GM23338 (cell line): ENCODE data around the gene ADGRG6. TPM values are rescaled to one million over a fixed set of nuclear protein-coding genes. Genes with fewer than 3 reads are reported as not detected.

Experiments
- ATAC-seq: fragments of 200-7000 bp; cut with Tn5 transposase; 3 replicates; pipeline ENCODE4 v1.9.1; 2020
- DNase-seq: peaks from one replicate; pipeline ENCODE4 v3.0.0-alpha.2; 2015; ENCODE audit warnings: low spot score
- H2AFZ ChIP-seq: fragments of 200-600 bp; sonication (generic); 2 replicates; pipeline ENCODE4 v1.8.0; 2016; ENCODE audit warnings: antibody characterized with exemption, mild to moderate bottlenecking, moderate library complexity
- H3F3A ChIP-seq: fragments of 200-600 bp; sonication (generic); replicated peaks from 2 replicates; pipeline ENCODE4 v1.8.0; 2017; ENCODE audit warnings: antibody characterized with exemption, mixed run types, low read depth
- H3K27ac ChIP-seq: fragments of 200-600 bp; sonication (generic); 2 replicates; pipeline ENCODE4 v1.6.1; 2016; ENCODE audit warnings: low read depth
- H3K27me3 ChIP-seq: fragments of 200-600 bp; sonication (generic); 2 replicates; pipeline ENCODE4 v1.8.0; 2016; ENCODE audit warnings: mild to moderate bottlenecking, mixed run types, moderate library complexity; ENCODE audit not compliant: insufficient read depth
- H3K36me3 ChIP-seq: fragments of 200-600 bp; sonication (generic); 2 replicates; pipeline ENCODE4 v1.8.0; 2016; ENCODE audit warnings: mild to moderate bottlenecking; ENCODE audit not compliant: insufficient read depth
- H3K4me1 ChIP-seq: fragments of 200-600 bp; sonication (generic); 2 replicates; pipeline ENCODE4 v1.8.0; 2016; ENCODE audit warnings: mild to moderate bottlenecking, moderate library complexity; ENCODE audit not compliant: insufficient read depth
- H3K4me2 ChIP-seq: fragments of 200-600 bp; sonication (generic); 2 replicates; pipeline ENCODE4 v1.7.1; 2017; ENCODE audit warnings: mixed run types
- H3K4me3 ChIP-seq: fragments of 200-600 bp; sonication (generic); 2 replicates; pipeline ENCODE4 v1.6.1; 2016; ENCODE audit warnings: mixed run types
- H3K79me2 ChIP-seq: fragments of 200-600 bp; sonication (generic); replicated peaks from 2 replicates; pipeline ENCODE4 v1.8.0; 2017; ENCODE audit warnings: mild to moderate bottlenecking; ENCODE audit not compliant: insufficient read depth
- H3K9me2 ChIP-seq: fragments of 200-600 bp; sonication (generic); 2 replicates; pipeline ENCODE4 v1.8.0; 2017; ENCODE audit not compliant: insufficient read depth
- H4K20me1 ChIP-seq: fragments of 200-600 bp; sonication (generic); replicated peaks from 2 replicates; pipeline ENCODE4 v1.8.0; 2017; ENCODE audit warnings: mild to moderate bottlenecking; ENCODE audit not compliant: insufficient read depth
- H3K27ac Mint-ChIP-seq: 2 replicates; pipeline ENCODE4 v1.8.0; 2020; ENCODE audit warnings: inconsistent platforms, mild to moderate bottlenecking, moderate library complexity, mixed read lengths
- H3K27me3 Mint-ChIP-seq: 3 replicates; pipeline ENCODE4 v1.8.0; 2022; ENCODE audit warnings: low read depth, mild to moderate bottlenecking, moderate library complexity, mixed read lengths, inconsistent platforms; ENCODE audit not compliant: insufficient read depth, poor library complexity
- H3K36me3 Mint-ChIP-seq: 3 replicates; pipeline ENCODE4 v1.8.0; 2021; ENCODE audit warnings: low read depth, mild to moderate bottlenecking, inconsistent platforms, moderate library complexity, mixed read lengths
- H3K4me1 Mint-ChIP-seq: 3 replicates; pipeline ENCODE4 v1.8.0; 2020; ENCODE audit warnings: mild to moderate bottlenecking, inconsistent platforms, mixed read lengths
- H3K4me3 Mint-ChIP-seq: 3 replicates; pipeline ENCODE4 v1.8.0; 2021; ENCODE audit warnings: moderate library complexity, mild to moderate bottlenecking, inconsistent platforms, mixed read lengths
- H3K9me3 Mint-ChIP-seq: 3 replicates; pipeline ENCODE4 v1.8.0; 2020; ENCODE audit warnings: moderate library complexity, mild to moderate bottlenecking, inconsistent platforms, mixed read lengths
- CREB1 ChIP-seq: fragments of 250-450 bp; sonication (Bioruptor Pico); IDR thresholded peaks from 2 replicates; pipeline ENCODE4 v1.5.0; 2020; ENCODE audit warnings: low read depth, mild to moderate bottlenecking, moderate library complexity
- EZH2phosphoT487 ChIP-seq: fragments of 200-600 bp; sonication (generic); IDR thresholded peaks from one replicate; pipeline ENCODE4 v1.8.1; 2018; ENCODE audit warnings: antibody characterized with exemption; ENCODE audit not compliant: unreplicated experiment
- POLR2AphosphoS5 ChIP-seq: IDR thresholded peaks from 2 replicates; pipeline ENCODE4 v1.6.1; 2016; ENCODE audit warnings: antibody characterized with exemption, low read depth
- STAT1 ChIP-seq: IDR thresholded peaks from one replicate; pipeline ENCODE4 v1.6.1; 2016; ENCODE audit warnings: antibody characterized with exemption; ENCODE audit not compliant: unreplicated experiment
- polyA plus RNA-seq: library from polyadenylated mRNA; unstranded; fragments of >200 nt; fragmentation: Nextera tagmentation; extraction: Ambion mirVana; gene quantifications from 2 replicates; pipeline ENCODE4 v1.2.1, GENCODE V29; 2016
- total RNA-seq: library from RNA; depleted of rRNA; stranded (reverse); fragments of >200 nt; shearing (Covaris generic); gene quantifications from 2 replicates; pipeline ENCODE4 v1.2.3, GENCODE V29; 2014
- TF ChIP-seq, protein P1 (sequence below), 2 experiments: fragments of 200-600 bp in 1 of 2; sonication (generic) in 1 of 2; conservative IDR thresholded peaks; 2 replicates each; pipeline versions ENCODE4 v1.5.1 to v1.6.1; 2016 to 2017; ENCODE audit warnings: antibody characterized with exemption in 2 of 2, low read depth in 2 of 2, mild to moderate bottlenecking in 2 of 2, moderate library complexity in 1 of 2
- TF ChIP-seq, protein P2 (sequence below): IDR thresholded peaks from 2 replicates; pipeline ENCODE4 v1.6.1; 2016; ENCODE audit warnings: antibody characterized with exemption
- TF ChIP-seq, protein P3 (sequence below): IDR thresholded peaks from one replicate; pipeline ENCODE4 v1.6.1; 2018; ENCODE audit warnings: antibody characterized with exemption; ENCODE audit not compliant: unreplicated experiment

ADGRG6 gene
- total and polyA plus RNA-seq, 2 experiments from 2014 or later: 1.3 to 7.7 TPM

DNA sequence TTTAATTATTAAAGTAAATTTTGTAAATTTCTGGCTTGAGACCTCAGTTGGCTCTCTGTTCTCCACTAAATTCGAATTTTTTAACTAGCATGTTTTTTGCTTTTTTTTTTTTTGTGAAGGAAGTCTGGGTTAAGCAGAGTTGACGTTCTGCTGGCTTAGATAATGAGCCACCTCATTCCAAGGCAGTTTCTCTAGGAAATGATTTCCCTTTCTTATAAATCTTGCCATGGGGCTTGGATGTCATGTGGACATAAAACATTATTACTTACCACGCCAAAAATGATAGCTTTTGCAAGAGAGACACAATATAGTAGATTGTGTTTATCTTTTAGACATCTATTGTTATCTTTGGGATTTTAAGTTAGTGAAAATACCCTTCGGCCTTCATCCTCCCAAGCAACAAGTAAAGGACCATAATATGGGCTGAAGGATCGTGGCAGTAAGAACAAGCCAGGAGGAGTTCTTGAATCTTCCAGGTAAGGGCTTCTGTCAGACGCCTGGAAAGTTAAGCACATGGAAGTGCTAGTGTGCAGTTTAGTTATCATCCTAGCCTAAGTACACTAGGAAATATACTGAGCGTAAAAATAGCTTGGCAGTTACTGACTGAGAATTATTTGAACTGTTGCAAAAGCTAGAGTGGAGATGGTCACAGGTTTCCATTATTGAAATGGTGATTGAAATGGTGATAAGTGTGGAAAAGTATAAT is 30.7 kb downstream of the ADGRG6 start:
- DNase-seq (no peak), ATAC-seq (no peak)
- H3K36me3 ChIP-seq: no peaks in the 10 kb centered on the region
- H3K36me3 Mint-ChIP-seq: no peaks in the 10 kb centered on the region
- H3K9me3 Mint-ChIP-seq: no peaks in the 10 kb centered on the region
- H3K4me2 ChIP-seq: no peak overlapping the region
- no peaks in the 10 kb centered on the region for H3K9me2 ChIP-seq
- no peak overlapping the region for H3K27ac ChIP-seq
- H2AFZ ChIP-seq: no peak overlapping the region
- H3K4me3 Mint-ChIP-seq: no peak overlapping the region
- H4K20me1 ChIP-seq: no peaks in the 10 kb centered on the region
- H3K4me1 Mint-ChIP-seq: peaks cover 18% of the 10 kb centered on the region; the same call in 2 of the 3 replicates
- no peaks in the 10 kb centered on the region for H3K27me3 ChIP-seq
- no peak overlapping the region for H3K4me3 ChIP-seq
- H3K27ac Mint-ChIP-seq: no peak overlapping the region
- H3F3A ChIP-seq: no peaks in the 10 kb centered on the region
- H3K27me3 Mint-ChIP-seq: no peaks in the 10 kb centered on the region
- H3K4me1 ChIP-seq: peaks cover 10% of the 10 kb centered on the region
- TF ChIP-seq, protein P1, sequence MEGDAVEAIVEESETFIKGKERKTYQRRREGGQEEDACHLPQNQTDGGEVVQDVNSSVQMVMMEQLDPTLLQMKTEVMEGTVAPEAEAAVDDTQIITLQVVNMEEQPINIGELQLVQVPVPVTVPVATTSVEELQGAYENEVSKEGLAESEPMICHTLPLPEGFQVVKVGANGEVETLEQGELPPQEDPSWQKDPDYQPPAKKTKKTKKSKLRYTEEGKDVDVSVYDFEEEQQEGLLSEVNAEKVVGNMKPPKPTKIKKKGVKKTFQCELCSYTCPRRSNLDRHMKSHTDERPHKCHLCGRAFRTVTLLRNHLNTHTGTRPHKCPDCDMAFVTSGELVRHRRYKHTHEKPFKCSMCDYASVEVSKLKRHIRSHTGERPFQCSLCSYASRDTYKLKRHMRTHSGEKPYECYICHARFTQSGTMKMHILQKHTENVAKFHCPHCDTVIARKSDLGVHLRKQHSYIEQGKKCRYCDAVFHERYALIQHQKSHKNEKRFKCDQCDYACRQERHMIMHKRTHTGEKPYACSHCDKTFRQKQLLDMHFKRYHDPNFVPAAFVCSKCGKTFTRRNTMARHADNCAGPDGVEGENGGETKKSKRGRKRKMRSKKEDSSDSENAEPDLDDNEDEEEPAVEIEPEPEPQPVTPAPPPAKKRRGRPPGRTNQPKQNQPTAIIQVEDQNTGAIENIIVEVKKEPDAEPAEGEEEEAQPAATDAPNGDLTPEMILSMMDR (conservative IDR thresholded peaks at IDR 0.05; ENCODE audit: low read depth in 2 of 2): no peak
- TF ChIP-seq POLR2AphosphoS5: no peak
- no peak for TF ChIP-seq EZH2phosphoT487
- TF ChIP-seq, protein P2, sequence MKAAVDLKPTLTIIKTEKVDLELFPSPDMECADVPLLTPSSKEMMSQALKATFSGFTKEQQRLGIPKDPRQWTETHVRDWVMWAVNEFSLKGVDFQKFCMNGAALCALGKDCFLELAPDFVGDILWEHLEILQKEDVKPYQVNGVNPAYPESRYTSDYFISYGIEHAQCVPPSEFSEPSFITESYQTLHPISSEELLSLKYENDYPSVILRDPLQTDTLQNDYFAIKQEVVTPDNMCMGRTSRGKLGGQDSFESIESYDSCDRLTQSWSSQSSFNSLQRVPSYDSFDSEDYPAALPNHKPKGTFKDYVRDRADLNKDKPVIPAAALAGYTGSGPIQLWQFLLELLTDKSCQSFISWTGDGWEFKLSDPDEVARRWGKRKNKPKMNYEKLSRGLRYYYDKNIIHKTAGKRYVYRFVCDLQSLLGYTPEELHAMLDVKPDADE: no peak
- no peaks in the 10 kb centered on the region for H3K79me2 ChIP-seq

DNA sequence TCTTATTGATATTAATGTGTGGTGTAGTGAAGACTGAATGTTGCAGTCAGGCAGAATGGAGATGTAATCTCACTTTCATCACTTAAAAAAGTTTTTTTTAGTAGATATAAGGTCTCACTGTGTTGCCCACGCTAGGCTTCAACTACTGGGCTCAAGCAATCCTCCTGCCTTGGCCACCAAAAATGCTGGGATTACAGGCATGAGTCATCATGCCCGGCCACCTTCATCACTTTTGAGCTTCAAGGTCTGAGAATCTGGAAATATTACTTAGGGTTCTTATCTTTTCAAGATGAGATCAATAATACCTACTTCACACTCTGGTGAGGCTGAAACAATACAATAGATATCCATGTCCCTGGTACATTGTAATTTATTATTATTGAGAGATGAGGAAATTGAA is 31.6 kb downstream of the ADGRG6 start:
- Histone ChIP-seq H3K27ac (no peak overlapping the region), H3K79me2 (no peaks in the 10 kb centered on the region), H3F3A (no peaks in the 10 kb centered on the region), H2AFZ (no peak overlapping the region), H3K36me3 (no peaks in the 10 kb centered on the region), H3K4me2 (no peak overlapping the region), H4K20me1 (no peaks in the 10 kb centered on the region), H3K4me3 (no peak overlapping the region), H3K9me2 (no peaks in the 10 kb centered on the region), H3K27me3 (no peaks in the 10 kb centered on the region), H3K4me1 (peaks cover 10% of the 10 kb centered on the region)
- no peak for DNase-seq
- no peak overlapping the region for H3K4me3 Mint-ChIP-seq
- TF ChIP-seq, protein P2: no peak
- TF ChIP-seq POLR2AphosphoS5 (no peak), EZH2phosphoT487 (no peak), CREB1 (no peak), STAT1 (no peak)
- TF ChIP-seq, protein P3, sequence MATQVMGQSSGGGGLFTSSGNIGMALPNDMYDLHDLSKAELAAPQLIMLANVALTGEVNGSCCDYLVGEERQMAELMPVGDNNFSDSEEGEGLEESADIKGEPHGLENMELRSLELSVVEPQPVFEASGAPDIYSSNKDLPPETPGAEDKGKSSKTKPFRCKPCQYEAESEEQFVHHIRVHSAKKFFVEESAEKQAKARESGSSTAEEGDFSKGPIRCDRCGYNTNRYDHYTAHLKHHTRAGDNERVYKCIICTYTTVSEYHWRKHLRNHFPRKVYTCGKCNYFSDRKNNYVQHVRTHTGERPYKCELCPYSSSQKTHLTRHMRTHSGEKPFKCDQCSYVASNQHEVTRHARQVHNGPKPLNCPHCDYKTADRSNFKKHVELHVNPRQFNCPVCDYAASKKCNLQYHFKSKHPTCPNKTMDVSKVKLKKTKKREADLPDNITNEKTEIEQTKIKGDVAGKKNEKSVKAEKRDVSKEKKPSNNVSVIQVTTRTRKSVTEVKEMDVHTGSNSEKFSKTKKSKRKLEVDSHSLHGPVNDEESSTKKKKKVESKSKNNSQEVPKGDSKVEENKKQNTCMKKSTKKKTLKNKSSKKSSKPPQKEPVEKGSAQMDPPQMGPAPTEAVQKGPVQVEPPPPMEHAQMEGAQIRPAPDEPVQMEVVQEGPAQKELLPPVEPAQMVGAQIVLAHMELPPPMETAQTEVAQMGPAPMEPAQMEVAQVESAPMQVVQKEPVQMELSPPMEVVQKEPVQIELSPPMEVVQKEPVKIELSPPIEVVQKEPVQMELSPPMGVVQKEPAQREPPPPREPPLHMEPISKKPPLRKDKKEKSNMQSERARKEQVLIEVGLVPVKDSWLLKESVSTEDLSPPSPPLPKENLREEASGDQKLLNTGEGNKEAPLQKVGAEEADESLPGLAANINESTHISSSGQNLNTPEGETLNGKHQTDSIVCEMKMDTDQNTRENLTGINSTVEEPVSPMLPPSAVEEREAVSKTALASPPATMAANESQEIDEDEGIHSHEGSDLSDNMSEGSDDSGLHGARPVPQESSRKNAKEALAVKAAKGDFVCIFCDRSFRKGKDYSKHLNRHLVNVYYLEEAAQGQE: no peak
- no peak overlapping the region for H3K27ac Mint-ChIP-seq
- ATAC-seq: no peak
- H3K36me3 Mint-ChIP-seq: no peaks in the 10 kb centered on the region
- H3K27me3 Mint-ChIP-seq: no peaks in the 10 kb centered on the region
- H3K9me3 Mint-ChIP-seq: no peaks in the 10 kb centered on the region
- H3K4me1 Mint-ChIP-seq: peaks cover 18% of the 10 kb centered on the region; the same call in 2 of the 3 replicates
